Midbrain (tissue), 1 donor: ENCODE measurements around the gene ZRSR2.
A peak's percentile ranks its signal among the peaks of the same experiment; 100 is the strongest.

ENCODE experiments used
- DNase-seq: peaks from one replicate; lab custom pipeline; 2025; lab: John Stamatoyannopoulos, UW

The ZRSR2 gene

DNA sequence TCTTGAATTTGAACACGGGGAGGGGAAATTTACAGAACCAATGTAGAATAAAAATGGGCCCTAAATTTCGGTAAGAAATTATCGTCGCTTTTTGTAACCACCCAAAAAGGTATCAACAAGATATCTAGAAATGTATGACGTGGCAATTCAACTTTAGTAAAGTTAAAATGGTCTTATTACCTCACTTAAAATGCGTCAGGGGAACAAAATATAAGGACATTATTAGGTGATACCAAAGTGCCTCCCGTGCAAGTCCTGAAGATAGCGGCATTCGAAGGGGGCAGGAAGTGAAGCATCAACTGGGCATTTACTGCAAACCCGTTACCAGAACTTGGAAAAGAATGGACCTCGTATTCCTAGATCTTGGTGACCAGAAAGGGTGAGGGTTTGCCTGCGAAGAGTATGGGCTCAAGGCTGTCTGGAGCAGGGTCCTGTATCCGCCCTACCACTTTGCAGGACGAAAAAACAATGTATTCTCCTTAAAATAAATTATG, 63.3 kb downstream of the ZRSR2 start:
- no peak for DNase-seq

DNA sequence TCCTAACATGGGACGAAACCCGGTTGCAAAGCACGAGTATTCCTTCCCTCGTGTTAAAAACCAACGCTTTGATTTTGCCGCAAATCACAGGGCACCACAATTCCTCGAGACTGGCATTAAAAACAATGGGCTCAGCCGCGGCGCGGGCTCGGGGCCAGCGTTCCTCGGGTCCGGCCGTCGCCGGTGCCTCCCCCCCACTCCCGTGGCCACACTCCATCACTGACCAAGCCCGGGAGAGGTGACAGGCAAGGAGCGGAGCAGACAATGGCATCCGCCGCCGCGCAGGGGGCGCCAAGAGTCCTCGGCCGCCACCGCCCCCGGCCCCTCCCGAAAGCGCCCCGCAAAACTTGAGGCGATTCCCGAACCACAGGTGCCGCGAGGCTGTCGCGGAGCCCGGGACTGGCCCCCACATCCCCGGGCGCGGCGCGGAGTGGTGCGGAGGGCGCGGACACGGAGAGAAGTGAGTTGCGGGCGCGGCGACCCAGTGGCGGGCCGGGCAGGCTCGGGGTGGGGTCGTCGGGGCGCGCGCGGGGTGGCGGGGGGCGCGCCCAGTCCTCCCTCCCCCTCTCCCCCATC, 63.9 kb downstream of the ZRSR2 start:
- DNase-seq, result peak; percentile 39

DNA sequence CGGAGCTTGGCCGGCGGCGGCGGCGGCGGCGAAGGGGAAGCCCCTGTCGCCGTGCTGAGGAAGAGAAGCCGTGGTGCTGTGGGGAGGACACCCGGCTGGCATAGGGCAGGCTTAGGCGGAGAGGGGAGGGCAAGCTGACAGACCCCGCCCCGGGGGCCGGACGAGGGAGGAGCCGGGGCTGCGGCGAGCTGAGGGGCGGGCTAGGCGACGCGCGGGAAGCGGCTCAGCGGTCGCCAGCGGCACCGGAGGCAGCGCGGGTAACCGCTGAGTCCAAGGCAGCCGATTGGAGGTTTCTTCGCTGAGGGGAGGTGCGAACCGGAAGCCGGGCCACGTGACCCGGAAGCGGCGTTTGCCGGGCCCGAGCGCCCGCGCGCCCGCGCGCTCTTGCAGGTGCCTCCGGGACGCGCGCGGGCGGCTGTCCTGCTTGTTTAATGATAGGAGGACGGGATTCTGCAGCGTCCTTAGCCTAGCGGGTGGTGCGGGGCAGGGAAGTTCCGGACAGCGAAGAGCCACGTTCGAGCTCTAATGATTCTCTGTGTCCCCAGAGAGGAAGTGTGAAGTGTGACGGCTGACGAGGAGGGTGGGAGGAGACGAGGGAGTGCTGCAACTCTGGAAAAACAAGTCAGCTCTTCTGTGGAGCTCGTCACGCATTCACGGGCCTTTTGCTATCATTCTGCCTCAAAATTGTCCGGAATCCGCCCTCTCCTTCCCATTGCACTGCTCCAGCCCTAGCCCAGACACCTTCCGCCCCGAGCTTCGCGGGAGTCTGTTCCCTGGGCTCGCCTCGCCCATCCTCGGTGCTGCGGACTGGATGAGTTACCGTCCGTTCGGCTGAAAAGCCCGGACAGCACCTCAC, 64.7 kb downstream of the ZRSR2 start, which contains the start of gene AP1S2:
AP1S2 (minus strand) TSS at position 102 of the 856 bp plus-strand sequence. CDS start 2,289 bp downstream, outside the sequence.
- DNase-seq, result peak; percentile 95

DNA sequence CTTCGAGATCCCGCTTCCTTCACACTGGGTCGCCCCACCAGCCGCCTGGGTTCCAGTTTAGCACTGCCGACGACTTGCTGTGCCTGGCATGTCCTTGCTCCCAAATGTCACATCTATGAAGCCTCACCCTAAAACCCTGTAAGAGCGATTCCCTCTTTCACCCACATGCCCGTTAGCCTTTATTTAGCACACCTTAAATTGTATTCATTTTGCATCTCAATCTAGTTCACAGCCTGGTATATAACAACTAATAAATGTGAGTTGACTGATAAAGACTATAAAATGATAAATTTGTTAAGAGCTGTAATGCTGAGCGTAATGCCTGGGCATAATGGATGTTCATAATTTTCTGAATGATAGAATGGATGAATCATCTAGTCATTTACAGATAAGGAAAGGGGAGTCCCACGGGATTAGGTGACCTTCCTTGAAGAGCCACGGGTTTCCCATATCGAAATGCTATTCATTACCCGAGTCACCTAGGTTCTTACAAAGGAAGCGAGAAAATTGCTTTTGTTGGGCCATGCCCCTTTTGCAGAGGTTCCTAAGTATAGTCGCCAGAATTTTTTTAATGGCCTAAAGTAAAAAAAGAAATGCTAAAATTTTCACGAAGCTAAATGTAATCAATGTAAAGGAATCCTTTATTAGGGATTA, 65.4 kb downstream of the ZRSR2 start:
- DNase-seq, result no peak

DNA sequence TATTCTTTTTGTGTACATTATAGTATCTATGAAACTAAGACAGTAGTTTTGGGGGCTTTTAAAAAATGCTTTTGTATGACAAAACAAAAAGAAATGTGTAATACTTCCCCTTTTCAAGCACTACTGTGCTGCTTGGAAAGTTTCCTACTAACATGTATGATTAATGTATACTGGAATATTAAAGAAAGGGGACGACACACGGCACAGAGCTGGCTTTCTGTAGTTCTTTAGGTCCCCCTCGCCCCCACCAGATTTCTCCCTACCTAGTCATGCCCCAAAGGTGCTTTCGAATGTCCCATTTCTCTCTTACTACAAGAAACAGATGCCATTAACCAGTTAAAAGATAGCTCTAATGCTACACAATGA, 65.9 kb downstream of the ZRSR2 start:
- no peak for DNase-seq

DNA sequence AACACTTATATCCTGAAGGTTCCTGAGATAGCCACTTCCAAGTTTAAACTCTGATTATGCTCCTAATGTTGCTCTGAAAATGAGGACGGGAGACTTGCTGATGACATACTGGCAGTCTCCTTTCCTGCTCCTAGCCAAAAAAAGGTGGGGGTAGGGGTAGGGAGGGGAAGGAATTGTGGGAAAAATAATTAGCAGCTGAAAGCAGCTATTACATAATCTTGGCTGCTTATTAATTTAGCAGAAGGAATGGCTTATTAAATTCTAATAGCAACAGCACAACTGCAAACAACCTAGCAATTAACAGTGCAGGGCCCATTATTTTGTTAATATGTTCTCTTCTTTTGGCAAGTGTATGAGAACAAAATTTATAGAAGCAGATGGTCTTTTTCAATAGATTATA, 66.4 kb downstream of the ZRSR2 start:
- DNase-seq, result no peak

DNA sequence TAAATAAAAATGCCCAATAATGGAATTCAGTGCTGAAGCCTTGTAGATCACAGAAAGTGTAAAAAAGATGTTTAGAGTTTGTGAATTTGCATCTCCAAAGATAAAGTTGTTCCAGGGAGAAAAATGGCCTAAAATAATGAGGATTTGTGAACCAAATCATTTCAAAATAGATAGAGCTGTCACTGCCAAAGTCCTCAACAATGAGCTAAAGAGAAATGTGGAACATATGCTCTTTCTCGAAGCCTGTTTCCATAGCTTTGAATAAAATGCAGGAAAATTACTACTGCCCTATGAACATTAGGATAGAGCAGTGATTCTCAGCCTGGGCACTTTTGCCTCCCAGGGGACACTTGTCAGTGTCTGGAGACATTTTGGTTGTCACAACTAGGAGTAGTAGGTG, 67.8 kb downstream of the ZRSR2 start:
- DNase-seq, result no peak

DNA sequence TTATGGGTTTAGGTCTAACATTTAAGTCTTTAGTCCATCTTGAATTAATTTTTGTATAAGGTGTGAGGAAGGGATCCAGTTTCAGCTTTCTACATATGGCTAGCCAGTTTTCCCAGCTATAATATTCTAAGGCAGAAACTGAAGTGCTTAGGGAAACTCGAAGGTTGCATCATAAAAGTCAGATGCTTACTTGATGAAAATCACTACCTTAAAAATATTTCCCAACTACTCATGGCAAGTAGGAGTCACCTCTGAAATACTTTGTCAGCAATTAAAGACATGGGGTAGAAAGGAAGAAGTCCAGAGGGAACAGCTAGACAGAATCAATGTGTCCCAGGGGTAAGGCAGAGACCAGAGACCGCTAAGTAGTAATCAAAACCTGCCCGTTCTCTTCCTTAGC, 70.6 kb downstream of the ZRSR2 start:
- DNase-seq, result no peak

DNA sequence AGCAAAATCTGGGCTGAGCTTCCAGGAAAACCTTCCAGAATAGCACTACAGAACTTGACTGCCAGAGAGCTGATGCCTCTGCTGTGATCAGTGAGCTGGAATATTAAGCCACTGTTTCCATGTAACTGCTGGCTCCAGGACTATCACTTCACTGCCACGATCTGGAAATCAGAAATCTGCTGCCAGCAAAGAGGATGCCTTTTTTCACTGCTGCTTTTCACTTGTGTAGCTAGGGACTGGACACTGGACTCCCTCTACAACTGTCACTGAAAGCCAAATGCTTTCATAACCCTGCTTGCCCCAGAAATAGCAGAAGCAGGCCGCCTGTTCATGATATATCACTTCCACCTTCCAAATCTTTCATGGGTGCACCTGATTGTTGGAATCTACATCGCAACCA, 73.7 kb downstream of the ZRSR2 start:
- peak; percentile 10 for DNase-seq

DNA sequence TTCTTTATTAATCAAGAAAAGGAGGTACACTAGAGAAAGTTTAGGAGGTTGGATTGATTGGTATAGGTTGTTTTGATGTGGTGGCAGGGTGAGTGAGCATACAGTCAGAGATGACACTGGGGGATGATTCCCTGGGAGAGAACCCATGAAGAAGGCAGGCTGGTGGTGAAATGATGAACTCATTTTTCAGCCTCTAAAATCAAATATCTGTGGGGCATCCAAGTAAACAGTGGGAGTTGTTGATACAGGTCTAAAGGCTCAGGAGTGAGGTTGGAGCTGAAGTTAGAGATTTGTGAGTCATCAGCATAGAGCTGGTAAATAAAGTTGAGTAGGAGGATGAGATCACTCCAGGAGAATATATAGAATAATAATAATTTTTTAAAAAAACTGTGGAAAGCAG, 74.3 kb downstream of the ZRSR2 start:
- no peak for DNase-seq

DNA sequence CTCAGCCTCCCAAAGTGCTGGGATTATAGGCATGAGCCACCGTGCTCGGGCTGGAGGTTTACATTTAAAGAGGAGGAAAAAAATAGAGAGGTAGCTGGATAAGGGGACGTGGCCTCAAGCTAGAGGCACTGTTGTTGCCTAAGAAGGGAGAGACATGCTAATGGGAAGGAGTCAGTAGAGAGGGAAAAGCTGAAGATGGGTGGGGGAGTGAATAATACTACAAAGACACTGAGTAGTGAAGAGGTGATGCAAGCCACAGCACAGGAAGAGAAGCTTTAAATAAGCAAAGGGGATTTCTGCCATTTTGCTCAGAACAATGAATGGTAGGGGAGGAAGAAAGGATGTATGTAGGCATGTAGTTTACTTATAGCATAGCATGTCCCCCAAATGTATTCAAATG, 75.9 kb downstream of the ZRSR2 start:
- DNase-seq, result no peak

DNA sequence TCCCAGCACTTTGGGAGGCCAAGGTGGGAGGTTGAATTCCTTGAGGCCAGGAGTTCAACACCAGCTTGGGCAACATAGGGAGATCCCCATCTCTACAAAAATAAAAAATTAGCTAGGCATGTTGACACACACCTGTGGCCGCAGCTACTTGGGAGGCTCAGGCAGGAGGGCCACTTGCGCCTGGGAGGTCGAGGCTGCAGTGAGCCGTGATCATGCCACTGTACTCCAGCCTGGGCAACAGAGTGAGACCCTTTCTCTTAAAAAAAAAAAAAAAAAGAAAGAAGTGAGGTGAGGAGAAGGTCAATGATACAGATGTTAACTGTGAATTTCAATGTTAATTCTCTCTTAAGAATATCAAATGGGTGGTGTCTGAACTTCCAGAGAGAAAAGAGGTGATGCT, 79.4 kb downstream of the ZRSR2 start:
- DNase-seq, result no peak

DNA sequence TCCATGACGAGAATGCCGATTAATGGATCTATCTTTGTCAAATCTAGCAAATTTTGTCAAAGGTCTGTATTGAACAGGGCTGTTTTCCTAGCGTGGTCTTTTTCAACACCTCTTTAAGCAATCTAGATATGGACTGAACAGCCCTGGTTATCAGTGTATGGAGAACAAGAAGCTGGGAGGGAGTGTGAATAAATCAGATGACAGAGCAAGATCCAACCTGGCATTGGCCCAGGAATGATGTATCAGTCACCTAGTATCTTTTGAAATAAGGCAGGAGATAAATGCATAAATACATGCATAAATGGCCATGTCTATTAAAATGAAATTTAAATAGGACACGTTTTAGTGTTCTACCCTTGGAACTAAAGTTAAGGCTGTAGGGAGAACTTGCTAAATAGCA, 80.0 kb downstream of the ZRSR2 start:
- DNase-seq, result no peak
